Kidney (tissue), 14 donors: ENCODE measurements around the gene CACTIN. TPM values are rescaled to one million over a fixed set of nuclear protein-coding genes. Genes with fewer than 3 reads are reported as not detected.

Source experiments
- DNase-seq, 5 donors: peaks; one replicate each; pipeline ENCODE4 v3.0.0-alpha.2; 2013 to 2020
- FAIRE-seq: peaks from 2 replicates; lab custom pipeline; 2012; peaks lifted over from hg19 to GRCh38; lab: Jason Lieb, UNC
- H3K27ac ChIP-seq, 2 donors: one replicate each; pipeline ENCODE4 v1.7.0; 2013; ENCODE audit warnings: low read depth in 2 of 2, low read length in 2 of 2, inconsistent platforms in 1 of 2
- H3K27me3 ChIP-seq: one replicate; pipeline ENCODE4 v1.7.1; 2013; ENCODE audit warnings: low read length, inconsistent platforms; ENCODE audit not compliant: control insufficient read depth, insufficient read depth
- H3K36me3 ChIP-seq, 3 donors: one replicate each; pipeline versions ENCODE4 v1.7.0 to v1.7.1; 2013; ENCODE audit warnings: low read length in 3 of 3, control low read depth in 1 of 3, inconsistent platforms in 1 of 3; ENCODE audit not compliant: insufficient read depth in 3 of 3, control insufficient read depth in 2 of 3
- H3K4me1 ChIP-seq, 3 donors: one replicate each; pipeline versions ENCODE4 v1.7.0 to v1.7.1; 2013; ENCODE audit warnings: low read length in 3 of 3, inconsistent platforms in 1 of 3, low read depth in 1 of 3; ENCODE audit not compliant: control insufficient read depth in 2 of 3, insufficient read depth in 2 of 3
- H3K4me3 ChIP-seq, 3 donors: one replicate each; pipeline versions ENCODE4 v1.7.0 to v1.8.1; 2013; ENCODE audit warnings: low read length in 3 of 3, control low read depth in 1 of 3, inconsistent platforms in 1 of 3
- H3K9ac ChIP-seq, 3 donors: one replicate each; pipeline versions ENCODE4 v1.7.0 to v1.7.1; 2013; ENCODE audit warnings: low read length in 3 of 3, control low read depth in 1 of 3, inconsistent platforms in 1 of 3
- H3K9me3 ChIP-seq, 3 donors: one replicate each; pipeline versions ENCODE4 v1.7.0 to v1.7.1; 2013; ENCODE audit warnings: low read length in 3 of 3, control low read depth in 1 of 3, inconsistent platforms in 1 of 3; ENCODE audit not compliant: control insufficient read depth in 2 of 3, insufficient read depth in 1 of 3
- CTCF ChIP-seq: IDR thresholded peaks from 3 replicates; pipeline ENCODE4 v1.5.1; 2012; ENCODE audit warnings: mild to moderate bottlenecking, moderate library complexity, borderline replicate concordance; ENCODE audit not compliant: insufficient read depth; ENCODE audit errors: extremely low read depth
- intact Hi-C: fragments of 100-400 bp; cut with DNase I; formaldehyde crosslinking; loops from one replicate; pipeline ENCODE4 v1.11.1; 2022
- polyA plus RNA-seq: library from polyadenylated mRNA; stranded (reverse); fragments of 350-450 nt; fragmentation: Illumina TruSeq; extraction: RNeasy Lipid Tissue Mini Kit (QIAGEN cat#74804); gene quantifications from one replicate; pipeline ENCODE4 v1.2.3, GENCODE V29; 2014; ENCODE audit warnings: low read depth, low replicate concordance; ENCODE audit not compliant: insufficient read depth
- total RNA-seq: library from RNA; stranded (reverse); fragmentation: NEBNext Ultra II Directional; extraction: Animal tissue kit (Norgen Biotek cat#: 25700); gene quantifications from one replicate; pipeline ENCODE4 v1.2.1, GENCODE V29; 2021
- donor health status: control.
- donor health status: control.
- donor health status: control.
- donor health status: control.
- donor health status: control.
- donor health status: DM: yes; HTN: yes; CAD: no.
- donor health status: Normal renal cell carcinoma (clear cell type).

CACTIN gene
- total and polyA plus RNA-seq, 2 donors from 2014 or later = 11.6 to 23.9 TPM

- H3K9ac ChIP-seq = no peak overlapping the region
- H3K9me3 ChIP-seq = no peaks in the 10 kb centered on the region
- H3K4me3 ChIP-seq = no peak overlapping the region
- TF ChIP-seq CTCF = no peak
- H3K36me3 ChIP-seq = peaks cover 0 to 2% (median 0%) of the 10 kb centered on the region in 3 donors
- no peak overlapping the region for H3K27ac ChIP-seq
- FAIRE-seq = no peak
- H3K4me1 ChIP-seq = peaks cover 0 to 4% (median 3%) of the 10 kb centered on the region in 3 donors
- DNase-seq = peak in 1 of 5 donors; percentile 82
- intact Hi-C loops = no loop called here
- no peaks in the 10 kb centered on the region for H3K27me3 ChIP-seq
Measured at GRCh38 chr19:3575949-3576673, 50.5 kb downstream of the CACTIN start.

- no peak overlapping the region for H3K9ac ChIP-seq
- no peaks in the 10 kb centered on the region for H3K9me3 ChIP-seq
- no peak for TF ChIP-seq CTCF
- FAIRE-seq (no peak), DNase-seq (peak in 1 of 5 donors; percentile 51)
- H3K27me3 ChIP-seq = no peaks in the 10 kb centered on the region
- H3K36me3 ChIP-seq = peaks cover 0 to 2% (median 0%) of the 10 kb centered on the region in 3 donors
- H3K4me1 ChIP-seq = peaks cover 0 to 4% (median 3%) of the 10 kb centered on the region in 3 donors
- H3K4me3 ChIP-seq = no peak overlapping the region
- H3K27ac ChIP-seq = no peak overlapping the region
- intact Hi-C loops = no loop called here
Measured at GRCh38 chr19:3575260-3575741, 51.3 kb downstream of the CACTIN start.

- no peaks in the 10 kb centered on the region for H3K27me3 ChIP-seq
- FAIRE-seq = no peak
- peaks cover 0 to 2% (median 0%) of the 10 kb centered on the region in 3 donors for H3K36me3 ChIP-seq
- peak overlapping the region in 1 of 3 donors; percentile 76 for H3K4me3 ChIP-seq
- intact Hi-C loops = no loop called here
- no peak for TF ChIP-seq CTCF
- peaks cover 0 to 4% (median 3%) of the 10 kb centered on the region in 3 donors for H3K4me1 ChIP-seq
- DNase-seq = peak; percentile 87 to 96 (median 92)
- H3K27ac ChIP-seq = no peak overlapping the region
- H3K9me3 ChIP-seq = no peaks in the 10 kb centered on the region
- no peak overlapping the region for H3K9ac ChIP-seq
Measured at GRCh38 chr19:3573858-3574637, 52.5 kb downstream of the CACTIN start.
